ENCODE data around the gene WNT9A.
"Not testable (repeated sequence)": the region's sequence is repeated elsewhere in the genome, so short reads cannot be mapped to it uniquely, and the experiment has no call there.

WNT9A gene

DNA sequence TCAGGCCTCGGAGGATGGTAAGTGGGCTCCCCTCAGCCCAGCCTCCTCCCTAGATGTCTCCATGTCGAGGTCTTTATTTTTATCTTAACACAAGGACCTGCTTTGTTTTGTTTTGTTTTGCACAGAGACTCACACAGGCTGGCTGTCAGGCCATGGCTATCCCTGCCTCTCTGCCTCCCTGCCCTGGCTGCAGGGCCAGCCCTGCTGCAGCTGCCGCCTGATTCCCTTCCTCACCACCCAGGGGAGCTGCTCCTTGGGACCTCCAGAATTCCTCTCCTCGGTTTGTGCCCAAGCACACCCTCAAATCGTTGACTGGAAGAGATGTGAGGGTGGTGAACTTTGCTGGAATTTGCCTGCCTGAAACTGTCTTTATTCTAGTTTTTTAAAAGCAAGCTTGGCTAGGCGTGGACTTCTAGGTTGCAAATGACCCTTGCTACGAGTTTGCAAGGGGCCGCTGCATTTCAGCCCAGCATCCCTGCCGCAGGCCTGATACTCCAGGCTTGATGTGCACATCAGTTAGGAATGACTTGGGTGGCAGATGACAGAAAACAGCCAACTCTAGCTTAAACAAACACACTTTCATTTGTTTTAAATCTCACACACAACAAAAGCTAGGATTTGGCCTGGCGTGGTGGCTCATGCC lies 37.1 kb downstream of the WNT9A start:
- DNase-seq = no peak

DNA sequence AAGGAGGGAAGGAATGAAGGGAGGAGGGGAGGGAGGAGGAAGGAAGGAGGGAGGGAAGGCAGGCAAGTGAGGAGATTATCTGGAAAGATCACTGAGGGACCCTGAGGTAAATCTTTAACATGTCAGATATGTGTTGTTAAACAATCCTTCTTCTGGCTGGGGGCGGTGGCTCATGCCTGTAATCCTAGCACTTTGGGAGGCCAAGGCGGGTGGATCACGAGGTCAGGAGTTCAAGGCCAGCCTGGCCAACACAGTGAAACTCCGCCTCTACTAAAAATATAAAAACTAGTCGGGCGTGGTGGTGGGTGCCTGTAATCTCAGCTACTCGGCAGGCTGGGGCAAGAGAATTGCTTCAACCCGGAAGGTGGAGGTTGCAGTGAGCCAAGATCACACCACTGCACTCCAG lies 37.8 kb downstream of the WNT9A start:
- DNase-seq = not testable (repeated sequence)

GRCh38 chr1:227909188-227909587 lies 38.5 kb downstream of the WNT9A start:
- DNase-seq = no peak

DNA sequence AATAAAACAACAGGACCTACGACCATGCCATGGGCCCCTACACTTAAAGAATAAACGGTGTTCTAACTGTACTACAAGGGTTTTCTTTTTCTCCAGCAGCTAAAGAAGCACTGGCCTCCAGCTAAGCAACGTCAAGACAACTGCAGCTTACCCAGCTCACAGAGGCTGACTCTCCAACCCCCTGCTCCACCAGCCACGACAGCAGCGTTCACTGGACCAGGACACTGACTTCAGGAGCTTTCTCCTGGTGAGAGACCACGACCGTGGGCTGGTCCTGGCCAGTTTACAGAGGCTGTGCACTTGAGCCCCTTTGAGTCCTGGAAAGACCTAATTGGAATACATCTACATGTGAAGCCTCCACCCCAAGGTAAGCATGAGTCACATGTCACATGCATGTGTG lies 39.4 kb downstream of the WNT9A start:
- no peak for DNase-seq

DNA sequence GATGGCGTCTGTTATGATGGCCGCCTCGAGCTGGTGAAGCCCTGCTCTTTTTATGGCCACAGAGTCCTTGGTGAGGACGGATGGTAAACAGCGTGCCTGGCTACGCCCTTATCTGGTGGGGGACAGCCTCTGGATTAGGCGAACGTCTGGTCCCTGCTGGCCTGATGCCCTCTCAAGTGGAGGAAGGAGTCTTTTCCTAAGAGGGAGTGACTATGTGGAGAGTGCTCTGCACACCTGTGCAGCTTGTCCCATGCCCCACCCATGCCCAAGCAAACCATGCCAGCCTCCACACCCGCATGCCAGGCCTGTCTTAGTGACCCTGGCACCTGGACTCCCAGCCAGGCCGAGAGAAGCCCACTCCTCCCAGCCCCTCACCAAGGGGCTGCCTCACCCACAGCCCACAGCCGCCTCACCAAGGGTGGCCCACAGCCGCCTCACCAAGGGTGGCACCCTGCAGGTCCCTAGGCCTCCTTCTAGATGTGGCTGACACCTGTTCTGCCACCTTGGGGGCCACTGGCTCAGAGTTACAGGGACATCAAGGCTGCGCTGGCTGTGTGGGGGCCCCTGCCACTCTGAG lies 40.2 kb downstream of the WNT9A start:
- no peak for DNase-seq

GRCh38 chr1:227906550-227907071 lies 41.1 kb downstream of the WNT9A start:
- DNase-seq = no peak

DNA sequence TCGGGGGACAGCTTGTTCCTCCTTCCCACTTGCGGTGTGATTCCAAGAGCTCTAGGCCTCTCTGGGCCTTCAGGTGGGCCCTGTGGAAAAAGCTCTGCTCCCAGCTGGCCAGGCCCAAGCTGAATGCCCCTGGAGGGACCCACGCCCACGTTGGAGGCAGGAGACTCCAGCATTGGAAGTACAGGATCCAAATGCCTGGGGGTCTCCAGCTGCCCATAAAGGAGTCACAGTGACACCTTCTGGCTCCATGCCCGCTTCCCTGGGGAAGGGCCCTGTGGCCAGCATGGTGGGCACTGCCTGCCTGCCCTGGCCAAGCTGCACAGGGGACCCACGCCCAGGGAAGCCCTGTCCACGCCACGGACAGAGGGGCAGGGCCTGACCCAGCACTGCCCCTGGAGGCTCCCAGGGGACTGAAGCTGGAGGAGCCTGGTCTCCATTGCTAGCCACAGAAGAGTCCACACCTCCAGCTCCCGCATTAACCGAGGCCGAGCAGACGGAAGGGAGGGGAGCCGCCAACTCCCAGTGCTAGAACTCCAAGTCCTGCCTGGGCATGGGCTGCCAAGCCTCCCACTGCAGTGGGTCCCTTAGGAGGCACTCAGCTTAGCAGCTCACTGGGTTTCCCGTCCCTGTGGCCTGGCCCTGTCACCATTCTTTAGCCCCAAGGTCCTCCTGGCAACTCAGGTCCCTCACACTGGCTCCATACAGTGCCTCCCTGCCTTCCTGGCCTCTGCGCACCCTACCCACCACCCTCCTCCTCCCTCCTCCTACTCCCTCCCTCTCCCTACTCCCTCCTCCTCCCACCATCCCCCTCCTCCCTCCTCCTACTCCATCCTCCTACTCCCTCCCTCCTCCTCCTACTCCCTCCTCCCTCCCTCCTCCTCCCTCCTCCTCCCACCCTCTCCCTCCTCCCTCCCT lies 41.9 kb downstream of the WNT9A start:
- DNase-seq = no peak

GRCh38 chr1:227904541-227905335 lies 43.0 kb downstream of the WNT9A start:
- DNase-seq = no peak

- no peak for DNase-seq
These were observed 43.9 kb downstream of the WNT9A start for GRCh38 chr1:227903614-227904501.

DNA sequence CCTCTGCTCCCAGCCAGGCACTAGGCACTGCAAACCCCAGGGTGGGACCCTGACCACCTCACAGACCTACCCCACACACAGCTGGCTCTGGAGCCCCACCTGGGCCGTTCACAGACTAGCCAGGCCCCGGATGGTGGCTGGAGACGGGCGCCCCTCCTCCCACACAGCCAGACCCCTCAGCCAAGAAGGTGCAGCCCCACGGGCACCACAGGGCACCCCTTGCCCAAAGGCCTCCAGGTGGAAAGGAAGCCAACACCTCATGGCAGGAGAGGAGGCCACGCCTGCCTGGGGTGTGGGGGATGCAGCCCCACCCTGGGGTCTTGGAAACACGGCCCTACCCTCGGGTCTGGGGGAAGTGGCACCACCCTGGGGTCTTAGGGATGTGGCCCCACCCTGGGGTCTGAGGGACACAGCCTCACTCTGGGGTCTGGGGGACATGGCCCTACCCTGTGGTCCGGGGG lies 44.6 kb downstream of the WNT9A start:
- DNase-seq = no peak

GRCh38 chr1:227902641-227902990 lies 45.1 kb downstream of the WNT9A start:
- DNase-seq = no peak

DNA sequence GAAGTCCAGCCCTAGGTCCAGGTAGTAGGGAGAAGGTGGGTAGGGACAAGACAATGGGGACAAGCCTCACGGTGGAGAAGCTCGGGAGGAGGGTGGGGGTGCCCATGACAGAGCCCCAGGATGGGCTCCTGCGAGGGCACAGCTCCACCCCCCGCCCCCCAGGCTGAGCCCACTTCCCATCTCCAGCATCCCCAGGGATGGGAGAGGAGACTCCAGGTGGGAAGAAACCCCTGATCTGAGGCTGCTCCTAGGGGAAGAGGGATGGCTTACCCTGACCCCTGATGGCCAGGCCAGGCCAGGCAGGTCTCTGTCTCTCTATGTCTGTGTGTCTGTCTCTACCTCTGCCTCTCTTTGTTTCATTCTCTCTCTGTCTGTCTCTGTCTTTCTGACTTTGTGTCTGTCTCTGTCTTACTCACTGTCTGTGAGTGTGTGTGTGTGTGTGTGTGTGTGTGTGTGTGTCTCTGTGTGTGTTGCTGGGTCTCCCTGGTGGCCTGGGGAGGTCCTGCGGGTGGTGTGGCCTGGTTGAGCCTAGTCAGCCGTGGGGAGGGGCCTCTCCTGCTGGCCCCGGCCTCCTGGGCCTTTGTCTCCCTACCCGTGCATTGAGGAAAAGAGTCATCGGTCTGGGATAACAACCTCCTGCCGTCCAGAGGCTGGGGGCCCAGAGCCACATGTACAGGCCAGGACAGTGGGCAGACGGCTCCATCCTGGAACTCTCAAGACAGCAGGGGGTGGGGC lies 45.7 kb downstream of the WNT9A start:
- DNase-seq = no peak

DNA sequence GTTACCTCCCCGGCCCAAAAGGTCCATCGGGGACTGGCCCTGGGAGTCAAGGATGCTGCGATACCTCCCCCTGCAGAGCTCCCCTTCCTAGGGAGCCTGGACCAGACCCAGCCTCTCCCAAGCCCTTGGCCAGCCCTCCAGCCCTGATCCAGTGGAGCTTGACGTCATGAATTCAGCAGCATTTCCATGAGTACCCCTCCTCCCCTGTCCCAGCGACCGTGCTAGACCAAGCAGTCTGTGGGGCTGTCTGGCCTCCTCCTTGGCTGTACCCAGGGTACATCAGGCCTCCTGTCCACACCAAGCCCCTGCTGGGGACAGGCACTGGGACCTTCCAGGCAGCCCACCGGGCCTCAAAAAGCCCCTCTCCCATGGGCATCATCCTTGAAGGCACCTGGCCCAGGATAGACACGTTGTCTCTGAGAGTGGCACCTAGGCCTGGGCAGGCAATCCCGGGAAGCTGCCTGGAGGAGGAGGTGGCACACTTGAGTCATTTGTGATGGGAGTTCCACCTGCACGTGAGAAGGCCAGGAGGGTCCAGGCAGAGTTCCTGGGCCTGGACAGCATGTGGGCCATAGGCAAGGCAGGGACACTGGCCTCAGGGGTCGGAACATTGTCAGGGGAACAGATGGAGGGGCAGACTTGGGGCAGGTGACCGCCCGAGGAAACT lies 46.4 kb downstream of the WNT9A start:
- no peak for DNase-seq

- DNase-seq = no peak
These were observed 47.1 kb downstream of the WNT9A start for GRCh38 chr1:227900571-227901051.

- no peak for DNase-seq
These were observed 47.8 kb downstream of the WNT9A start for GRCh38 chr1:227899820-227900449.

GRCh38 chr1:227899141-227899819 lies 48.5 kb downstream of the WNT9A start:
- no peak for DNase-seq

DNA sequence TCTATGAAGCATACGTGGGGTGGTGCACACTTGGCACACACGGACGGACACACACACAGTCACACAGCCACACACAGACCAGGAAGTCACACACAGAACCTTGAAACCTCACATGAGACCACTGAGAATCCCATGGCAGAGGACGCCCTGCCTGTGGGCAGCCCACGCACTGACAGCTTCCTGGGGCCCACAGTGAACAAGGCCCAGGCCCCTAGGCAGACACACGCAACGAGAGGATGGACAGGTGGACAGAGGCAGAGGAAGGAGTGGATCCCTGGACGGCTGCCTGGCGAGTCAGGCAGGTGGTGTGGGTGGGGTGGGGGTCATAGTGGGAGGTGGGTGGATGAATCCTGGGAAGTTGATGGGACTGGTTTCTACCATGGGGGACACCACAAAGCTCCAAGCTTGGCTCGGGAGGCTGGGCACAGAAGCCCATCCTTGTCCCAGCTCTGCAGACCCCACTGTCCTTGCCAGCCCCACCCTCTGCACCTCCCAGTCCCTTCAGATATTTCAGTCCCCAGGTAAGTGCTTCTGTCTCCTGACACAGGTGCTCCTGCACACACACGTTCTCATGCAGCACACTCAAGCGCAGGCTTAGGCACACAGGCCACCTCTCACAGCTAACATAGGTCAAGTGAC lies 49.1 kb downstream of the WNT9A start:
- no peak for DNase-seq

GRCh38 chr1:227897704-227898438 lies 49.9 kb downstream of the WNT9A start:
- no peak for DNase-seq
